Measurements from ENCODE around the gene RALGAPB.

- TF ChIP-seq CTCF (IDR thresholded peaks at IDR 0.05) (no peak), POLR2A (IDR thresholded peaks at IDR 0.05) (no peak)
Observed at GRCh38 chr20:38620441-38620840, 147.8 kb downstream of the RALGAPB start.

Data from body of pancreas (tissue), 4 donors.